ENCODE data around the gene NOLC1. TPM values are rescaled to one million over a fixed set of nuclear protein-coding genes. Genes with fewer than 3 reads are reported as not detected.

The NOLC1 gene
- 157 to 178 TPM (median 169 TPM) in 5 replicates for total RNA-seq (2022; extraction: Qiagen RNA extraction)

DNA sequence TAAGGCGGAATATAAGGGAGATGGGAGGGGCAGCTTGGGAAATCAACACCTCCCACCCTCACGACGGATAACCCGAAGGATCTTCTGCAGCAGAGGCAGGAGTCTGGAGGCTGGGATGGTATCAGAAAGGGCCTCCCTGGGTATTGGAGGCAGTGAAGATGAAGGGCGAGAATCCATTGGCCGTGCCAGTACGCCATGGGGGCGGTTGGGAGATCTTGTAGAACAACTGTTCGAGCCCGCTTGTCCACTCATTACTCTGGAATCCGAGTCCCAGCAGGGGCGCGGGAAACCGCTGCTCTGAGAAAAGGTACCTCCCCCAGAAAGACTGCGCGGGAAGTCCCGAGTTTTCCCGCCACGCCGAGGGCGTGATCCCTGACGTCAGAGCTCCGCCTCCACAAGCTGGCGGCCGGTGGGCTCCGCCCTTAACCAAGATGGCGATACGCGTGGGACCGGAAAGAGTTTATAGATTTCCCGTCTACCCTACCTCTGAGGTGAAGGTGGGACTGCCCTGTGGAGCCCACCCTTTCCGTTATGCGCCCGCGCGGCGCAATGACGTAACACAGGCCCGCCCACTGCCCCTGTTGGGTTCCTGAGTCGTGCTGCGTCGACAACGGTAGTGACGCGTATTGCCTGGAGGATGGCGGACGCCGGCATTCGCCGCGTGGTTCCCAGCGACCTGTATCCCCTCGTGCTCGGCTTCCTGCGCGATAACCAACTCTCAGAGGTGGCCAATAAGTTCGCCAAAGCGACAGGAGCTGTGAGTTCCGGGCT lies at the start of gene NOLC1:
TSS of gene NOLC1 (plus strand) at position 616 of the 771 bp plus-strand sequence. CDS start at position 638, 22 bp downstream.

DNA sequence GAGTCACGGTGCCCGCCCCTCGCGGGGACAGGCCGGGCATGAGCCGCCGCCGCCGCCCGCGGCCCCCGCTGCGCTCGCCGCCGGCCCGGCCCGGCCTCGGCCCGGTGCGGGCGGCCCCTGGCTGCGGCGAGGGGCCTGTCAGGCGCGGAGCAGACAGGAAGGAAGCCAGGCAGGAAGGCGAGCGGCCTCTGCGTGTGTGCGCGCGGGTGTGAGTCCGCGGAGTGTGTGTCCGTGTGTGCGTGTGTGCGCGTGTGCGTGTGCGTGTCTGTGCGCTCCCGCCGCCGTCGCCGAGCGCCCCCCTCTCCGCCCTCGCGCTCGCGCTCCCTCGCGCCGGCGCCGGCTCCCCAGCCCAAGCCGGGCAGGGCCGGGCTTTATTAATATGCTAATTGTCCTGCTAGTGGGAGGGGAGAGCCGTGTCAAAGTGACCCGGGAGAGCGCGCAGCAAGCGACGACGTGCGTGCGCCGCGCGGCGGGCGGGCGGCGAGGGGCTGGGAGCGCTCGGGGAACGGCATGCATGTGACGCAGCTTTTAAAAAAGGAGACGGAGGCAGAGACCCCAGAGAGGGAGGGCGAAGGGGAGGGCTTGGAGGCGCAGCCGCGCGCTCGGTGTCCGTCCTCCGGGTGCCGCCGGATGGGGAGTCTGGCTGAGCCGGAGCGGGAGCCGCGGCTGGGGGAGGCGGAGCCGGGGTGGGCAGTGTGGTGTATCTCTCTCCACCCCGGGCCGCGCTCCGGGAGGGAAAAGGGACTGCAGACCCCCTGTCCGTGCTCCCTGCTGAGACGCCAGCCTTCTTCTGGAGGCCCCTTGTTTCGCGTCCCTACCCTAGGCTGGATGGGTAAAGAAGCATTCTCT lies 31.8 kb upstream of the NOLC1 start, which contains the start of gene LDB1:
TSS of gene LDB1 (minus strand) at position 227 of the 849 bp plus-strand sequence. CDS start 258 bp downstream, outside the sequence.

DNA sequence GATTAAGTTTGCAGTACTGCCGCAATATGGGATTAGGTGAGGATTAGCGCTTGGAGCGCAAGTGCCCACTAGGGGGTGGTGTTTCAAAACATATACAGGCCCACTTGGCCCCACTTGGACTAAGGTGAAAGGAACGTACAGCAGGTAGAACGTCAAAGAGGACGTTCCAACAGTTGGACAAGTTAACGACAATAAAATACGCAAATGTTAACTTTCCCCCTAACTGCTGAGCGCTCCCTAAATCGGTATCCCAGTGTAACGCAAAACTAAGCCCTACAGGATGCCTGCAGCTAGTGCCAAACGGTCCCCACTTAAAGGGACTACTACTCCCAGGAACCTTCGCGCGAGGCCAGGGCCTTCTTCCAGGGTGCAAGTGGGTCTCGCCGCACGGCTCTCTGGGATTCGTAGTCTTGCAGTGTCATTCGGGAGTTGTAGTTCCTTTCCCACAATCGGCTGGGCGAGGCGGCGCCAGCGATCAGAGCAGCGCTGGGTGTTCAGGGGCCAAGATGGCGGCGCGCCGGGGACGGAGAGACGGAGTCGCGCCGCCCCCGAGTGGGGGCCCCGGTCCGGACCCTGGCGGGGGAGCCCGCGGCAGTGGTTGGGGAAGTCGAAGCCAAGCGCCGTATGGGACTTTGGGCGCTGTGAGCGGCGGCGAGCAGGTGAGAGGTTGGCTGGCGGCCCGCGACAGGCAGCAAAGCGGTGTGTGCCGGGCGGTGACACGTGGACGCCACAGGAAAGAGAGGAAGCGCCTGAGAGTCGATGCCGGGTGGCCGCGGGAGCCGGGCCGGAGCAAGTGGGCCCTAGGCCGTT lies 19.4 kb upstream of the NOLC1 start, which contains the start of gene PPRC1:
TSS of gene PPRC1 (plus strand) at position 478 of the 810 bp plus-strand sequence. CDS start at position 507, 29 bp downstream.

Other genes starting within 250 kb of the NOLC1 start
- 9.7 to 11.5 TPM (median 11.0 TPM) in 5 replicates for gene ARMH3, start 96.2 kb upstream of the NOLC1 start, total RNA-seq (2022; extraction: Qiagen RNA extraction)
- 26.7 to 37.1 TPM (median 32.9 TPM) in 5 replicates for gene HPS6, start 87.0 kb upstream of the NOLC1 start, total RNA-seq (2022; extraction: Qiagen RNA extraction)
- 23.8 to 36.7 TPM (median 36.2 TPM) in 5 replicates for gene LDB1, start 32.0 kb upstream of the NOLC1 start, total RNA-seq (2022; extraction: Qiagen RNA extraction)
- 39.1 to 63.8 TPM (median 62.3 TPM) in 5 replicates for gene PPRC1, start 19.3 kb upstream of the NOLC1 start, total RNA-seq (2022; extraction: Qiagen RNA extraction)
- gene ELOVL3, start 73.9 kb downstream of the NOLC1 start, total RNA-seq (2022; extraction: Qiagen RNA extraction): 0.21 to 0.37 TPM (median 0.34 TPM) in 5 replicates
- 0.89 to 1.5 TPM (median 1.1 TPM) in 5 replicates for gene PITX3, start 89.1 kb downstream of the NOLC1 start, total RNA-seq (2022; extraction: Qiagen RNA extraction)
- gene GBF1, start 93.1 kb downstream of the NOLC1 start, total RNA-seq (2022; extraction: Qiagen RNA extraction): 16.6 to 29.9 TPM (median 28.2 TPM) in 5 replicates
- gene NFKB2, start 243.3 kb downstream of the NOLC1 start, total RNA-seq (2022; extraction: Qiagen RNA extraction): 35.3 to 54.1 TPM (median 45.2 TPM) in 5 replicates

Data from A549 treated with dexamethasone at 1 μM for 4 hours (cell line).